GM18870 (cell line): ENCODE measurements around the gene SPATA33.
"Not testable (repeated sequence)": the region's sequence is repeated elsewhere in the genome, so short reads cannot be mapped to it uniquely, and the experiment has no call there.

Source experiments
- ATAC-seq: cut with Tn5 transposase; IDR thresholded peaks from one replicate; pipeline ENCODE4 v1.9.1; 2021; ENCODE audit warnings: moderate library complexity; ENCODE audit not compliant: unreplicated experiment

The SPATA33 gene

DNA sequence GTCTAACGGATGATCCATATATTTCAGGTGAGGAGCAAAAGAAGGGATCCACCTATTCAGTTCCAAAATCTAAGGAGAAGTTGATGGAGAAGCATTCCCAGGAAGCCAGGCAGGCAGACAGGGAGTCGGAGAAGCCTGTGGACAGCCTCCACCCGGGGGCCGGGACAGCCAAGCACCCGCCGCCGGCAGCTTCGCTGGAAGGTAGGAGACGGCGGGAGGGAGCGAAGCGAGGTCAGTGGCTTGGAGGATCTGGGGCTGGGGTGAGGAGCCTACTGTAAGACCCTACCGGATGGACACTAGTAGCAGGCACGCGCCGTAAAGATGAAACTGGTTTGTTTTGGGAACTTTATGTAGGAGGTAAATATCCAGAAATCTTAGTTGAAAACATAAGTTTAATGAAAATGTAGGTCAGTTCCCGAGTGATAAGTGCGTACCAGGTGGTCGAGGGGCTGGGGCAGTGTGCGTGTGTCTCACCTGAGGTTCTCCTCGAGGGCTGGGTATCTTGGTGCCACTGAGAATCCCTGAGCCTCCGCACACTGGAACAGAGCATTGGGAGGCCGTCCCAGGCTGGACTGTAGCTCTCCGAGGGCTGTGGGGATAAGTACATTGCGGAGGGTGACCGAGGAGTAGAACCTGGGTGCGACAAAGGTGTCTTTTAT is 714 bp downstream of the SPATA33 start:
- ATAC-seq, result no peak

DNA sequence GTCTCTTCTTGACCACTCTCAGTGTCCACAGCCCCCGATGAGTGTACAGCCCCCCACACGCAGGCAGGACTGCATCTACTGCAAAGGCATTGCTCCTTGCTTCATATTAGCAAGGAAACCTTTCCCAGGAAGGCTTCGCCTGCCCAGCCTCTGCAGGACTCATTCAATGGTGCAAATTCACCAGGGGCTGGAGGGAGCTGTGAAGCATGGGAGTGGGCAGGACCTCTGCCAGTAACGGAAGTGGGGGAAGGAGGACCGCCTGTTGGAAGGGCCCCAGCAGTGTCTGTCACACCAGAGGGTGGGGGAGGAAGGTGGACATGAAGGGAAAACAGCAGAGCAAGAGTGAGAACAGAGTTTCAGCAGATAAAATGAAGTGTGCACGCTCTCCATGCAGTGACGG is 2.5 kb downstream of the SPATA33 start:
- no peak for ATAC-seq

DNA sequence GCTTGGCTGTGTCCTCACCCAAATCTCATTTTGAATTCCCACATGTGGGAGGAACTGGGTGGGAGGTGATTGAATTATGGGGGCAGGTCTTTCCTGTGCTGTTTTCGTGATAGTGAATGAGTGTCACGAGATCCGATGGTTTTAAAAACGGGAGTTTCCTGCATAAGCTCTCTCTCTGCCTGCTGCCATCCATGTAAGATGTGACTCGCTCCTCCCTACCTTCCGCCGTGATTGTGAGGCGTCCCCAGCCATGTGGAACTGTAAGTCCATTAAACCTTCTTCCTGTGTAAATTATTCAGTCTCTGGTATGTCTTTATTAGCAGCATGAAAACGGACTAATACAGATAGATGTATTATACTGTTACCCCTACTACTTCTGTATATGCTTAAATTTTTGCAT is 3.6 kb downstream of the SPATA33 start:
- ATAC-seq, result no peak

DNA sequence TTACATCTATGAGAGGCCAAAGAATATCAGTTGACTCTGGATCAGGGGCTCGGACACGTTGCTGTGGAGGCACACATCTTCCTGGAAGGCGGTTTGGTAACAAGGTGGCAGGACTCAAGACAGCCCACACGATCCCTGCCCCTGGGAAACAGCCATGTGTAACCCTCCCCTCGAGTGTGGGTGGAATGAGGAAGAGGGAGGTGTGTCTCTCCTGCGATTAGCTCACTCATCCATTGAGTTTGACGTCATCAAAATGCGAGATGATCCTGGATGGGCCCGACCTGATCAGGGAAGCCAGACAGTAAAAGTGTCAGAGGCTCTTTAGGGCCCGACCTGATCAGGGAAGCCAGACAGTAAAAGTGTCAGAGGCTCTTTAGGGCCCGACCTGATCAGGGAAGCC is 6.6 kb downstream of the SPATA33 start:
- not testable (repeated sequence) for ATAC-seq

DNA sequence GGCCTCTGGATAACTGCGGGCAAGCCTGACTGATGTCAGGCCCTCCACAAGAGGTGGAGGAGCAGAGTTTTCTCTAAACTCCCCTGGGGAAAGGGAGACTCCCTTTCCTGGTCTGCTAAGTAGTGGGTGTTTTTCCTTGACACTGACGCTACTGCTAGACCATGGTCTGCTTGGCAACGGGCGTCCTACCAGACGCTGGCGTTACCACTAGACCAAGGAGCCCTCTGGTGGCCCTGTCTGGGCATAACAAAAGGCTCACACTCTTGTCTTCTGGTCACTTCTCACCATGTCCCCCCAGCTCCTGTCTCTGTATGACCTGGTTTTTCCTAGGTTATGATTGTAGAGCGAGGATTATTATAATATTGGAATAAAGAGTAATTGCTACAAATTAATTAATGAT is 9.4 kb downstream of the SPATA33 start:
- not testable (repeated sequence) for ATAC-seq

DNA sequence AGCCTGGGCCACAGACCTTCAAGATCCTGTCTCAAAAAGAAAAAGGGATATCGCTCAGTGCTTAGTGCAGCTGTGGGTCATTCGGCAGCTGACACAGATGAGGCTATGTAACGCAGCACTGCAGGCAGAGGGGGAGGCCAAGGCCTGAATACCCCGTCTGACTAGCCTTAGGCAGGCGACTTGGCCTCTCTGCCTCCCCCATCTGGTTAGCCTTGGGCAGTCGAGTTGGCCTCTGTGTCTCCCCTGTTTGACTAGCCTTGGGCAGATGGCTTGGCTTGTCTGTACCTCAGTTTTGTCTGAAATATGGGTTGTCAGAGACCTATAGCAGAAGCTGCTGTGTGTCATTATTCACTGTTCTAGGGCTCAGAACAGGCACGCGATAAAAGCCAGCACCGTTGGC is 10.0 kb downstream of the SPATA33 start:
- ATAC-seq, result no peak

DNA sequence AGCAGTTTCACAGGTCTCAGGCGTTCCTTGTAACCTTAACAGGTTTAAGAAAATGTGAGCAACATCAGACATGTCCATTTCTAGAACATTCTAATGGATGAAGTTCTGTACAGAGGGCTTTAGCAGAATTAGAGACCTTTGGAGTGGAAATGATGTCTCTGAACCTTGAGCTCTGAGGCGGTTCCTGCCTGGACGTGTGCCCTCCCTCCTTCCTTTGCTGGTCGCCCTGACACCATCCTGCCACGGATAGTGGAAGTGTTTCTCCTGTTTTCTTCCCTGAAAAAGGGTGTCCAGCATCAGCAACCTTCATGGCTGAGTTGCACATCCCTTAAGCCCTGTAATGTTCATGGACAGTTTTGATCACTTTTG is 11.1 kb downstream of the SPATA33 start:
- ATAC-seq, result no peak

DNA sequence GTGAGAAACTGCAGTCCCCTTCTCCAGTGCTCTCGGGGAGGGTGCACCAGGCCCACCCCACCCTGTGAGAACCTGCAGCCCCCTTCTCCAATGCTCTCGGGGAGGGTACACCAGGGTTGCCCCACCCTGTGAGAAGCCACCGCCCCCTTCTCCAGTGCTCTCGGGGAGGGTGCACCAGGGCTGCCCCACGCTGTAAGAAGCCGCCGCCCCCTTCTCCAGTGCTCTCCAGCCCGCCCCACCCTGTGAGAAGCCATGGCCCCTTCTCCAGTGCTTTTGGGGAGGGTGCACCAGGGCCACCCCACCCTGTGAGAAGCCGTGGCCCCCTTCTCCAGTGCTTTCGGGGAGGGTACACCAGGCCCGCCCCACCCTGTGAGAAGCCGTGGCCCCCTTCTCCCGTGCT is 12.1 kb downstream of the SPATA33 start:
- no peak for ATAC-seq

DNA sequence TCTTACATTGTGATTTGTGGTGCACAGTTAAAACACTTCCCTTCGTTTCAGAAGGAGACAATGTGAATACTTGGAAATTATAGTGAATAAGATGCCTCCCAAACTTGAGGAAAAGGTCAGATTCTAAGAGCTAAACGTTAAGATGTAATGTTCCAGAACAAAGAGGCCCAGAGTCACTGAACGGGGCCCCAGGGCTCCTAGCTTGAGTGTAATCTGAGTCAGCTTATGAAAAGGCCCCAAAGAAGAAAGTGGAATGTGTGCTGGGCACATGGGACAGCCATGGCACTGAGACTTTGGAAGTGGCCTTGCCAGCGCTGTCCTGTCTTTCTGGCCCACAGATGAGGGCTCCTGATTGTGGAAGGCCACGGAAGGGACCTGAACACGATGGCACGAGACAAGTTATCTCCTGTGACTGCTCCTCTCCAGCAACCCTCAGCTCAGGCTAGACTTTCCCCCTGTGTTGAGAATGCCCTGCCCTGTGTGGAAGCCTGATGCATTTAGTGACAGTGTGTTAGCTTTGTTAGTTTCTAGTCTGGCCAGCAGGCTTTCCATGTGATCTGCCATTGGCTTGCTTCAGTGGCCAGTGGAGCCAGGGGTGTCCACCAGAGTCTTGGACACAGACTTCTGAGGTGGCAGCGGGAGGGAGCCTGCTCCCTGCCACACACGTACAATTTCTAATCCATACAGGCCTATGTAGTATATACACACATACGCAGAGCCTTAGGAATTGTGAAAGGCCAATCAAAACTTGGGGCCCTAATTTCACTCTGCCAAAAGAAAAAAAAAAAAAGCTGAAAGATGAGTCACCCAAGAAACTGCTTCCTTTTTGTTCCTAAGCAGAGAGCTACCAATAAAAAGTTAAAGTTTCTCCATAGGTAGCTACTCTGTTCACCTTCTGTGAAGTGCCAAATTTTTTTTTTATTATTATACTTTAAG is 13.1 kb downstream of the SPATA33 start:
- ATAC-seq, result no peak

DNA sequence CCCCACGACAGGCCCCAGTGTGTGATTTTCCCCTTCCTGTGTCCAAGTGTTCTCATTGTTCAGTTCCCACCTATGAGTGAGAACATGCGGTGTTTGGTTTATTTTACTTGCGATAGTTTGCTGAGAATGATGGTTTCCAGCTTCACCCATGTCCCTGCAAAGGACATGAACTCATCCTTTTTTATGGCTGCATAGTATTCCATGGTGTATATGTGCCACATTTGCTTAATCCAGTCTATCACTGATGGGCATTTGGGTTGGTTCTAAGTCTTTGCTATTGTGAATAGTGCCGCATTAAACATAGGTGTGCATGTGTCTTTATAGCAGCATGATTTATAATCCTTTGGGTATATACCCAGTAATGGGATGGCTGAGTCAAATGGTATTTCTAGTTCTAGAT is 13.9 kb downstream of the SPATA33 start:
- not testable (repeated sequence) for ATAC-seq

DNA sequence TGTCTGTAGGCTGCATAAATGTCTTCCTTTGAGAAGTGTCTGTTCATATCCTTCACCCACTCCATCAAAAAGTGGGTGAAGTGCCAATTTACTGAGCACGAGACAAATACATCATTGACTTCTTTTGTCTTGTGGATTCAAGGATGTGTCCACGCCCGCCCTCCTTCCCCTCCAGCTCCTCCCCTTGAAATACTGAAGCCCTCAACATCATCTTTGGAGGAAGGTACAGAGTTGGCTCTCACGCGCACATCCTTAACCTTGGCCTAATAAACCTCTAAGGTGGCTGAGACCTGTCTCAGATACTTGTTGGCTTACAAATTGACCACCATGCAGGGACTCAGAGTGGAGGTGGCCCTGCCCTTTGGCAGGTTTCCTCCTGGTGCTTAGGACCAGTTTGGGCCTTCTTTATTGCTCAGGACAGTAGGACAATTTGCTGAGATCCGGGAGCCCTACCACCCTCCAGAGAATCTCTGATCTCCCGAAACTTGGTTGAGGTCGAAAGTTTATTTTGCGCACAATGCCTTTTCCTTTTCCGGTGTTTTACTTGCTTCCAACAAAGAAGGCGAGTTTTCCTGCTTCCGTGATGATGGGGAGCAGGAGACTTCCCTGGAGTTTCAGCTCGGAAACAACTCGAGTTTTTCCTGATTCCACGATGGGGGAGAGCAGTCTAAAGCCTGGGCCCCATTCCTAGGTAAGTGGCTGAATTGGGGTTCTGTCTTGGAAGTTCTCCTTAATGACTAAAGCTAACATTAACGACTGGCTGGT is 14.7 kb downstream of the SPATA33 start:
- no peak for ATAC-seq

DNA sequence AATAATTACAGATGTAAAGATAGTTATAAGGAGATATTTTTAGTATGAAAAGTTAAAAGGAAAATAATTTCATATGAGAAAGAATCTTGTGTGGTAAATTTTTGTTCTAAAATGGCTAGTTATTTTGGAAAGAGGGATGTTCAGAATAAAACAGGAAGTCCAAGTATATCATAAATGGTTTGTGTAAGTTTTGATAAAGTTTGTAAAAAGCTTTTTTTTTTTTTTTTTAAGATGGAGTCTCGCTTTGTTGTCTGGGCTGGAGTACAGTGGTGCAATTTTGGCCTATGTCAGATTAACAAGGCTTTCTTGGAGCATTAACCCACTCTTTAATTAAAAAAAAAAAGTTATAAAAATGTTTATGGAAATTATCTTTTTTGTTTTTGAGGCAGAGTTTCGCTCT is 20.6 kb downstream of the SPATA33 start:
- no peak for ATAC-seq

DNA sequence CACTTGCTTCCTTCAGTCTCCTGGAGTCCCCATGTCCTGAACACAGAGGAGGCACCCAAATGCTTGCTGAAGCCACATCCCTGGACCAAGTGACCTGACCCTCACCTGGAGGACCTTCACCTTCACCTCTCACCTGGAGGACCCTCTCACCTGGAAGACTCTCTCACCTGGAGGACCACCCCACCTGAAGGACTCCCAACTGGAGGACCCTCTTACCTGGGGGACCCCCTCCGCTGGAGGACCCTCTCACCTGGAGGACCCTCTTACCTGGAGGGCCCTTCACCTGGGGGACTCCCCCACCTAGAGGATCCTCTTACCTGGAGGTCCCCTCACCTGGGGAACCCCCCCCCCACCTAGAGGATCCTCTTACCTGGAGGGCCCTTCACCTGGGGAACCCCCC is 28.3 kb downstream of the SPATA33 start:
- ATAC-seq, result no peak

DNA sequence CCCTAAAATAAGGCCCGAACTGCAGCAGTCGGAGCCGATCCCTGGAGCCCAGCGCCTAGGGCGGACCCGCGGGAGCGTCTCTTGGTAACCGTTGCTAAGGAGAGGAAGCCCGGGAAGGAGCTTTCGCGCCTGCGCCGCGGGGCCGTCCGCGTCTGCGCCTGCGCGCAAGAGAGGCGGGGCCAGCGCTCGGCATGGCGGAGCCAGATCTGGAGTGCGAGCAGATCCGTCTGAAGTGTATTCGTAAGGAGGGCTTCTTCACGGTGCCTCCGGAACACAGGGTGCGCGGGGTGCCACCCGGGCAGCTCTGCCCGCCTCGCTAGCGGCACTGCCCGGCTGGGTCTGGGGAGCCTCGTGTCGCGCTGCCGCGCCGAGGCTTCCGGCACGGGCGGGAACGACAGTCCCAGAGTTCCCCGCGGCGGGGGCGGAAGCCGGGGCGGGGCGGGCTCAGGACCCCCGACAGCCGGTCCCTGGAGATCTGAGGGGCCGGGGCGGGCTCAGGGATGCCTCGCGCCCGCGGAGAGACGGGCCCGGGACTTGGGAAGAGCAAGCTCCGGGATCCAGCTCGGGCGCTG is 29.0 kb downstream of the SPATA33 start, which contains the start of gene CDK10:
Gene CDK10, plus strand, starts transcription at position 170 of the 572 bp plus-strand sequence. Its CDS starts 22 bp downstream, at position 192.
- peak; percentile 72 for ATAC-seq

DNA sequence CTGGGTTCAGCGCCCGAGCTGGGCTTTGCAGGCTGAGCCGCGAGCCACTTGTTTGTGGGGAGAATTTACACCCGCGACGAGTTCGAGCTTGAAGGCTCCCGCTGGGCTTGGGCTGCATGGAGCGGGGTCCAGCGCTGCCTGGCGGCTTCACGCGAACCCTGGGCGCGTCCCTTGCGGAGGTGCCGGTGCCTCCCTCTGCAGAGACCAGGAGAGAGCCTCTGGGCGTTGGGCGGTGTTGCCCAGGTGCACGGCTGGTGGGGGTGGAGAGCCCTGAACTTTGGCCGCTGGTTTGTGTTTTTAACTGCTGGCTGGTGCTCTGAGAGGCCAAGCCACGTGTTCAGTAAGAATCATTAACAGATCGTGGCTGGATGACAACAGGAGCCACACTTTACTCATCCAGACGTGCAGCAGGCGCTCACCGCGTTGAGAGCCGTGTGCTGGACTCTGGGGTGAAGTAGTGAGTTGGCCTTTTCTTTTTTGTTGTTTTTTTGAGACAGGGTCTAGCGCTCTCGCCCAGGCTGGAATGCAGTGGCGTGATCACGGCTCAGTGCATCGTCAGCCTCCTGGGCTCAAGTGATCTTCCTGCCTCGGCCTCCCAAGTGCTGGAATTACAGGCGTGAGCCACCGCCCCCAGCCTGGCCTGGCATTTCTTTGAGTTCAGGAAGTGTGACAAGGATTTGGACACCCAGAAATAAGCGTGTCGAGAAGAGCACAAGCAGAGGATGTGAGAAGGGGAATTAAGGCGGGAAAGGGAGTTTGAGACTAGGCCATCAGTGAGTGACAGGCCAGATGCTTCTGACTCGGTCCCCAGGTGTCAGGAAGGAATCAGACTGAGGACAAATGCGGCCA is 29.7 kb downstream of the SPATA33 start:
- peak; percentile 45 for ATAC-seq

DNA sequence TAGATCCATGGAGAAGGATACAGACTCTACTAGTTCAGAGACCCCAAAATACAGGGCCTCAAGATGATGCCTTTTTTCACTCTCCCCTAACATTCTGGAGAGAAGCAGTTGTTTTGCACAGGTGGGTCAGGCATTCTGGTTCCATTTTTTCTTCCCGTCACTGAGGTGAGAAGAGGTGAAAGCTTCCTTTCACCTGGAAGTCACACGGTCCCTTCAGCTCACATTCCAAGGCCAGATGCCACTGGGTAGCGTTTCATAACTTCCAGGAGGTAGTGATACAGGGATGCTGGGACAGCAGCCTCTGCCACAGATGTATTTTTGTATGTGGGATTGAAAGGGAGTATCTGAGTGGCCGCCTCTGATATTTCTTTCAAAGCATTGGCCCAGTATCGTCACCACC is 30.8 kb downstream of the SPATA33 start:
- ATAC-seq, result no peak

DNA sequence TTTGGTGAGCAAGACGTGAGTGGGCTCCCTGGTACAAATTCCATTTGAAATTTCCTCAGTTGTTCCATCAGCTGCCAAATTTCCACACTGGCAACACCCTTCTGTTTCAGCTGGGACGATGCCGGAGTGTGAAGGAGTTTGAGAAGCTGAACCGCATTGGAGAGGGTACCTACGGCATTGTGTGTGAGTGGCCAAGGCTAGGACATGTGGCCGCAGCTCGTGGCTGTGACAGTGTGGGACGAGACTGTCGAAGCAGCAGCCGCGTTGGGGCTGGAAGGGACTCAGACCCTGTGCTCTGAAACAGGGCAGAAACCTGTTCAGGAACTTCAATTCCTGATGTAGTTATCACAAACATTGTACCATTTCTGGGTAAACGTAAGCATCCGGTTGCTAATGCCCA is 31.5 kb downstream of the SPATA33 start:
- ATAC-seq, result no peak

DNA sequence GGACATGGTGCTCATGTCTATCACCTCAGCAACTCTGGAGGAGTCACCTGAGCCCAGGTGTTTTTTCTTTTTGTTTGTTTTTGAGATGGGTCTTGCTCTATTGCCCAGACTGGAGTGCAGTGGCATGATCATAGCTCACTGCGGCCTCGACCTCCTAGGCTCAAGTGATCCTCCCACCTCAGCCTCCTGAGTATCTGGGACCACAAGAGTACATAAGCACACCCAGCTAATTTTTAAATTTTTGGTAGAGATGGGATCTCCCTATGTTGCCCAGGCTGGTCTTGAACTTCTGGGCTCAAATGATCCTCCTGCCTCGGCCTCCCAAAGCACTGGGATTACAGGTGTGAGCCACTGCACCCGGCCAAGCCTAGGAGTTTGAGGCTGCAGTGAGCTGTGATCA is 32.0 kb downstream of the SPATA33 start:
- not testable (repeated sequence) for ATAC-seq

DNA sequence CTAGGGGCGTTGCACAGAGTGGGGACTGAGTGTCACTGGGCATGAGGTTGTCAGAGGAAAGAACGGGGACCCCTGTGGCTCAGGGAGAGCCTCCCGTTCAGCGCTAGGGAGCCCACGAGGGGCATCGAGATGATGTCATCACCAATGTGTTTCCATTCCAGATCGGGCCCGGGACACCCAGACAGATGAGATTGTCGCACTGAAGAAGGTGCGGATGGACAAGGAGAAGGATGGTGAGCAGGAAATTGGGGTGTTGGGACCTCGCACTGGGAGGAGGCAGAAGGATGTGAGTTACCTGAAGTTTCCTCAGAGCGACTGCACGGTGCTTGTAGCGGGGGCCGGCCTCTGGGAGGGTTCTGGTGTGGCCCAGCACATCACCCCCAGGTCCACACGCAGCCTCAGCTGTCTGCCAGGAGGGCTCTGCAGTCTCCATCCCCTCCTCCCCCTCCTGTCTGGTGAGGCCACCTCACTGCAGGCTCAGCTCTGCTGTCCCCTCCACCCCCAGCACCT is 32.8 kb downstream of the SPATA33 start:
- ATAC-seq, result no peak
